GM19239 (cell line): ENCODE data around the gene OR5H6.
"Not testable (repeated sequence)": the region's sequence is repeated elsewhere in the genome, so short reads cannot be mapped to it uniquely, and the experiment has no call there.

Experiments
- DNase-seq: peaks from one replicate; pipeline ENCODE4 v3.0.0; 2011; ENCODE audit warnings: low spot score; ENCODE audit not compliant: insufficient read length
- FAIRE-seq: peaks from 2 replicates; lab custom pipeline; 2011; peaks lifted over from hg19 to GRCh38; lab: Jason Lieb, UNC

Gene OR5H6

GRCh38 chr3:98263944-98264343, at the start of gene OR5H6:
TSS of gene OR5H6 (plus strand) at chr3:98264244. CDS start at chr3:98264333, 89 bp downstream.
- DNase-seq (no peak), FAIRE-seq (no peak)

GRCh38 chr3:98215051-98215450, 49.0 kb upstream of the OR5H6 start:
- FAIRE-seq: no peak
- no peak for DNase-seq

- no peak for FAIRE-seq
- no peak for DNase-seq
Observed at GRCh38 chr3:98223907-98224672, 40.0 kb upstream of the OR5H6 start.

GRCh38 chr3:98232489-98232888, 31.6 kb upstream of the OR5H6 start:
- FAIRE-seq (peak; percentile 14), DNase-seq (no peak)

- DNase-seq (no peak), FAIRE-seq (no peak)
Observed at GRCh38 chr3:98233468-98233867, 30.6 kb upstream of the OR5H6 start.

GRCh38 chr3:98240131-98240530, 23.9 kb upstream of the OR5H6 start:
- FAIRE-seq (no peak), DNase-seq (no peak)

- DNase-seq: no peak
- no peak for FAIRE-seq
Observed at GRCh38 chr3:98242155-98242554, 21.9 kb upstream of the OR5H6 start.

GRCh38 chr3:98243843-98244242, 20.2 kb upstream of the OR5H6 start:
- no peak for FAIRE-seq
- no peak for DNase-seq

- DNase-seq (no peak), FAIRE-seq (no peak)
Observed at GRCh38 chr3:98246142-98246541, 17.9 kb upstream of the OR5H6 start.

GRCh38 chr3:98256026-98256425, 8.0 kb upstream of the OR5H6 start:
- not testable (repeated sequence) for FAIRE-seq

GRCh38 chr3:98259707-98260106, 4.3 kb upstream of the OR5H6 start:
- DNase-seq (no peak), FAIRE-seq (no peak)

More at GRCh38 chr3:98256026-98256425, 8.0 kb upstream of the OR5H6 start:
- not testable (repeated sequence) for DNase-seq

- DNase-seq (no peak), FAIRE-seq (no peak)
Observed at GRCh38 chr3:98262046-98262445, 2.0 kb upstream of the OR5H6 start.

- DNase-seq: no peak
- no peak for FAIRE-seq
Observed at GRCh38 chr3:98269846-98270245, 5.8 kb downstream of the OR5H6 start.

GRCh38 chr3:98272126-98272525, 8.1 kb downstream of the OR5H6 start:
- DNase-seq (no peak), FAIRE-seq (no peak)

- FAIRE-seq: no peak
- DNase-seq: no peak
Observed at GRCh38 chr3:98274914-98275313, 10.9 kb downstream of the OR5H6 start.

- no peak for DNase-seq
- FAIRE-seq: no peak
Observed at GRCh38 chr3:98282205-98282604, 18.2 kb downstream of the OR5H6 start, which contains the start of gene OR5H2. TSS of gene OR5H2 (plus strand) at chr3:98282505. CDS start at chr3:98282903, 398 bp downstream.

- FAIRE-seq: no peak
Observed at GRCh38 chr3:98290916-98291315, 26.9 kb downstream of the OR5H6 start.

GRCh38 chr3:98291332-98291957, 27.4 kb downstream of the OR5H6 start:
- no peak for DNase-seq
- no peak for FAIRE-seq

More at GRCh38 chr3:98290916-98291315, 26.9 kb downstream of the OR5H6 start:
- no peak for DNase-seq
